HG03135 (cell line): ENCODE measurements around the gene NTRK2.

ENCODE experiments used
- ATAC-seq: cut with Tn5 transposase; IDR thresholded peaks from one replicate; pipeline ENCODE4 v1.9.1; 2021; ENCODE audit warnings: mild to moderate bottlenecking, moderate library complexity; ENCODE audit not compliant: unreplicated experiment

Gene NTRK2

DNA sequence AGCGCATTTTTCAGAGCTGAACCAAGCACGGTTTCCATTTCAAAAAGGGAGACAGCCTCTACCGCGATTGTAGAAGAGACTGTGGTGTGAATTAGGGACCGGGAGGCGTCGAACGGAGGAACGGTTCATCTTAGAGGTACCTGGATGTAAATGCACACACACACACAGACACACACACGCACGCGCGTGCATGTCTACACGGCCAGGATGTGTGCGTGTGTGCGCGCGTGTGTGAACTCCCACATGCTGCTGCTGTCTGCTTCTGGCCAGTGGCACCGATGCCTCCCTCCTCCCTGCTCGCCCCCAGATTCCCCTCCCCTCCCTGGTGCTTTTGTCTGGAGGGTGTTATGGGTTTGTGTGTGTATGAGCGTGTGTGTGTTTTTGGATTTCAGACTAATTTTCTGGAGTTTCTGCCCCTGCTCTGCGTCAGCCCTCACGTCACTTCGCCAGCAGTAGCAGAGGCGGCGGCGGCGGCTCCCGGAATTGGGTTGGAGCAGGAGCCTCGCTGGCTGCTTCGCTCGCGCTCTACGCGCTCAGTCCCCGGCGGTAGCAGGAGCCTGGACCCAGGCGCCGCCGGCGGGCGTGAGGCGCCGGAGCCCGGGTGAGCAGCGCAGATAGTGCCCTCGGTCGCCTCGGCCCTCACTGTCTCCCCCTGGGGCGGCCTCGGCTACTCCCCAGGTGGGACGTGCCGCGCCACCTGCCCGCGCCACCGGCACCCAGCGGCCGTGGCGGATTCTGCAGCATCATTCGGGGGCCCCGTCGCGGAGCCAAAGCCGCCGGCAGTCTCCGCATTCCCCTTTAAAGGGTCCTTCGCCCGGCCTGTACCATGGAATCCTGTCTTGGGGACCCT lies at the start of gene NTRK2:
Gene NTRK2 (plus strand): TSS at position 442 of the 850 bp plus-strand sequence. CDS start 1,020 bp downstream, outside the sequence.
- no peak for ATAC-seq

- ATAC-seq, result no peak
These were observed 49.2 kb upstream of the NTRK2 start for GRCh38 chr9:84620338-84620737.

DNA sequence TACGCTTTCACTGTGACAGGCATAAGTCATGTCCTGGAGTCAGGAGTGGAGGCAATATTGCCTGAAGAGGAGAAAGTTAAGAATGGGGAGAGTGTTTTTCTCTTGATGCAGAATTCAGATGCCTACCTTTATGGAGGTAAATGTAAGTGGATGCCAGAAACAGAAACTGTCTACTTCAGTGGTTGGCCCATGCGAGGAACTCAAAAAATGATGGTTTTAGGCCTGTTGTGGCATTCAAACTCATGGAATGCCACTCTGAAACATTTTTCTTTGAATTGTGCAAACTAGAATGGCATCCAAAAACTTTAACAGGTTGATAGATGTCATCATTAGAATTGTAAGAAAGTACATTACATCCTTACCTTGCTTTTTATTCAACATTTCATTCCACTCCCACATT lies 47.7 kb upstream of the NTRK2 start:
- ATAC-seq, result no peak

DNA sequence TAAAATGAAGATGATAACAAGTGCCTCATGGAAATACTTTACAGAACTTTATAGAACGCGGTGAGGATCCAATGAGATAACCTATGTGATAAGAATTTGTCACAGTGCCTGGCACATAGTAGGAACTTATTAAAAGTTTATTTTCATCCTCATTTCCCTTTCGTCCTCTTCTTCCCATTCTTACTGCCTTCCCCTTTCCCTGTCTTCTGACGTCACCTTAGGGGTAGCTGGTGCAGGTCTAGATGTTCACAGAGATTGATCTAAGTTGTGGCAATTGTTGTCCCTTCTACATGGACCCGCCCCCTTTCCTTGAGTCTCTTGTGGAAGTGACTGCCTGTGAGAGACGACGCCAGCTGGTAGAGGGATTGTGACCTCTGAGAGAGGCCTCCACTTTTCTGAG lies 46.5 kb upstream of the NTRK2 start:
- no peak for ATAC-seq

DNA sequence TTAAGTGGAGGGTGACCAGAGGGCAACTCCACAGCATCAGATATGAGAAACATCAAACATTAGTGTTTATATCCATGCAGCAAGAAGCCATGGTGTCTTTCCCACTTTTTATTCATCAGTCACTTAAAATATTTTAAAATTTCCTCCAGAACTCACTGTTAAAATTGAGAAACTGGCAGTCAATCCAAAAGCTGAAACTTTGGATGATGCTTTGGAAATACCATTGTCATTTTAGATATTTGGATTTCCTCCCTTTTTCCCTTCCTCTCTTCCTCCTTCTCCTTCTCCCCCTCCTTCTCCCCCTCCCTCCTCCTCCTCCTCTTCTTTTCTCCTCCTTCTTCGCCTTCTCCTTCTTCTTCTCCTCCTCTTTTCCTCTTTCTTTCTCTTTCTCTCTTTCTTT lies 33.1 kb upstream of the NTRK2 start:
- no peak for ATAC-seq

- ATAC-seq, result no peak
These were observed 26.9 kb upstream of the NTRK2 start for GRCh38 chr9:84642553-84643141.

GRCh38 chr9:84647699-84648098 lies 21.8 kb upstream of the NTRK2 start:
- no peak for ATAC-seq

- ATAC-seq, result no peak
These were observed 16.9 kb upstream of the NTRK2 start for GRCh38 chr9:84652496-84653120.

- no peak for ATAC-seq
These were observed 14.1 kb upstream of the NTRK2 start for GRCh38 chr9:84655447-84655846.

- no peak for ATAC-seq
These were observed 10.2 kb upstream of the NTRK2 start for GRCh38 chr9:84659313-84659712.

- no peak for ATAC-seq
These were observed 9.8 kb upstream of the NTRK2 start for GRCh38 chr9:84659773-84660172.

DNA sequence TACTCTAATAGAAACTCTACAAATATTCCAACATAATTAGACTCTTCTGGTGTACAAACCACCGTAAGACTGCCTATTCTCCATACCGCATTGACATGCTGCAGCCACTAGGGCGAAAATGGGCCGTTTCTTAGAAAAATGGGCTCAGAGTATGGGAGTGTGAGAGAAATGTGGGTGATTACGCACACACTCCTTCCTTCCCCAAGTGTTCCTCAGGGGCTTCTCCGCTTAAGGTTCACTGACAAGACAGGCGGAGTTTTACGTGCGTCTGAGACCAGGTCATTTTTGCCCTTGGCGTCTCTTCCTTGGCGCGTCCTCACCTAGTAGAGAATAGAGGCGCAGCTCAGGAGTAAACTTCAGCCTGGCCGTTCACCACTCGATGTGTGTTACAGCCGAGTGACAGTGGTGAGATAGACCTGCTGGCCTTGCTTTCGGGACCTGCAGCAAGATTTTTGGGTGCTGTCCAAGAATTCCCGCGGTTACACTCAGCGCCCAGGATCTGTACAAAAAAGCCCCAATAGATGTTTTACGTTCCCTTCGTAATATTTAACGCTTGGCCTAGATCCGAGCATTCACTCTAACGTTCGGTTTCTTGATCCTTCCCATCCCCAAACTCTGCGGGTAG lies 1.8 kb upstream of the NTRK2 start:
- ATAC-seq, result no peak

DNA sequence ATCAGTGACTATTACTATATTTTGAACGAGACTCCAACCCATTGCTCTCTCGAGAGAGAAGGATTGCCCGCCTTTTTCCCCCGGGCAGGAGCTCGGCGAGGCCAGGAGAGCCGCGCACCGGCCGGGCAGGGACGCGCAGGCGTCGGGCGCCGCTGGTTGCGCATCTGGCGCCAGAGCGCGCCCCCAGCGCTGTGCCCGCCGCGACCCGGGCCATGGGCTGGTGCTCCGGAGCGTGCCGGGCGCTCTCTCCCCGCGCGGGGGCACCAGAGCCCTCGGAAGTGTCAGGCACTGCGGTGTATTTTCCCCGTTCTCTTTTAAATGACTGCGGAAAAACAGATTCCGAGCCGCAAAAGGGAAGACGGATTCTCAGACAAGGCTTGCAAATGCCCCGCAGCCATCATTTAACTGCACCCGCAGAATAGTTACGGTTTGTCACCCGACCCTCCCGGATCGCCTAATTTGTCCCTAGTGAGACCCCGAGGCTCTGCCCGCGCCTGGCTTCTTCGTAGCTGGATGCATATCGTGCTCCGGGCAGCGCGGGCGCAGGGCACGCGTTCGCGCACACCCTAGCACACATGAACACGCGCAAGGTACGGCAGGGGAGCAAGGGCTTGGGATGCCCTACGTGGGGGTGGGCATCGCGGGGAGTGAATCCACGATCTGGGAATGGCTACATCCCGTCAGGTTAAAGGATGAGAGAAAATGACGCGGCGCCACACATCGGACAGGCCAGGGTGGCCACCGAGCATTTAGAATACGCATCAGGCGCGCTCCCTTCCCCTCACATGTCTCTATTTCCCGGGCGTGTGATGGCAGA lies 1.1 kb upstream of the NTRK2 start:
- ATAC-seq, result peak; percentile 59

GRCh38 chr9:84669013-84669287 lies 579 bp upstream of the NTRK2 start:
- ATAC-seq, result no peak

- no peak for ATAC-seq
These were observed 861 bp downstream of the NTRK2 start for GRCh38 chr9:84670138-84671041.

DNA sequence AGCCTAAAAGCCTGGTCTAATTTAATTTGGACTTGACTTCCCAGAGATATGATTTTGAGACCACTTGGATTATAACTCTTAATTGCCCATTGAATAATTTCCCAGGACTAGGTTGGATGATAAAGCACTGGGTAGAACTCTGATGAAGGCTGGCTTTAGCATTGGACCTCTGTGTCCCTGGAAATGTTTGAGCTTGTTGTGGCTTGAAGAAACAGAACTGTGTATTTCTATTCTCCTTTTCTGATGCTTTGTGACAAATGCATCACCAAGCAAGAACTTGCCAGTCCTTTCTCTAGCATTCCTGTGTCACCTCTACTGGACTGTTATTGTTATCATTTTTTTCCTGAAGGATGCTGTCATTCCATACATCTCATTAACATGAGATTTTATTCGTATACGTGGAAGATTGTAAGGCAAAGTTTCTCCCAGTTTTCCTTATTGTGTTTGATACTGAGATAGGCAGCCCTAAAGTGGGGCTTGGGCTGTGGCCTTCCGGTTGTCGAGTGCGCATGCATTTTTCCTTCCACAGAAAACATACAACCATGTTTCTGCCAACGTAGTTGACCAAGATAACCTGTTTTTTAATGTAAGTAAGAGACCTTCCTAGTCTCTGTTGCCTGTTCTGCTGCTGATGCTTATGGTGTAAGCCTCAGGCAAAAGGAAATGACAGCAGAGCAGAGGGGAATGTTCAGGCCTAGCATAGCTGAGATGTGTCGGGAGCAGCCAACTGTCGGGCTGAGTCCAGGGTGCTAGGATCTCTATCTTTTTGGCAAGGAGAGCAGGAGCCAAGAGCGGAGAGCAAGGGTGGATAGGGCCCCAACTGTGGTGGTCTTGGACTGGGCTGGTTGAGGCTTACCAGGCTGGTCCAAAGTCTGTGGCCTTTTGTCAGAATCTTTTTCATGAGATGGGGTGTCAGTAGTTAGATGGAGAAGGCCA lies 2.3 kb downstream of the NTRK2 start:
- no peak for ATAC-seq

DNA sequence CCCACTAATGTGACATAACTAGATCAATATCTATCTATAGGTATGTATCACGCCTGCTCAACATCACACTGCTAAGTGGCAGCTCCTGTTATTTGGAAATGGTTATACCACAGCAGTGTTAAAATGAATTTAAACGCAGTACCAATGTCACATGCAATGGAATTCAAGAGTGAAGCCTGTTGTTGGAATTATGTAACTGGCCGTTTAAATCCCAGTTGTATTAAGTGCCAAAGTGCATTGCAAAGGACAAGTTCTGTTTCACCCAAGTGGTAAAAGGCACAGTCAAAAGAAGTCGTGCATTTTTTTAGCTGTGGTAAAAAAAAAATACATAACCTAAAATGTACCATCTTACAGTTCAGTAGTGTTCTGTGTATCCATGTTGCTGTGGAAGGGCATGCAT lies 4.3 kb downstream of the NTRK2 start:
- no peak for ATAC-seq

DNA sequence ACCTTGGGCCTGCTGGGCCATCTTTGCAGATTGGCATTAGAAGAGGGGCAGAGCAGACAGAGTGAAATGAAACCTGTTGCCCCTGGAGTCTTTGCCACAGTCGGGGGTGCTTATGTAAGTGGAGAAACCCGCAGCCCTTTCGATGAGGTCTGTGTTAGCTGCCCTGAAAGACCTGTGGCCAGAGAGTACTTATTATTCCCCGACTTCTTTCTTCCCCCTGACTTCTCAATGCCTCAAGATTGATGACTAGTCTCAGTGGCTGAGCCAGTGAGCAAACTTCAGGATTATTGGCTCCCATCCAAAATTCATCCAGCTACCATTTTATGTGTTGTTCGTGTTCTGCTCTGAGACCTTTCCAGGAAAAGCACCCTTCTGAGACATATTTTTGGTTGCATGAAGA lies 7.6 kb downstream of the NTRK2 start:
- ATAC-seq, result no peak

GRCh38 chr9:84679571-84679970 lies 10.0 kb downstream of the NTRK2 start:
- no peak for ATAC-seq
